Endodermal cell (in vitro differentiated cells): Measurements from ENCODE around the gene RNASEH2A. TPM values are rescaled to one million over a fixed set of nuclear protein-coding genes. Genes with fewer than 3 reads are reported as not detected.

Source experiments
- DNase-seq: peaks from one replicate; pipeline ENCODE4 v3.0.0-alpha.2; 2017
- H3K27ac ChIP-seq: 2 replicates; pipeline ENCODE4 v1.5.1; 2013; ENCODE audit warnings: mild to moderate bottlenecking, low read depth, low read length, moderate library complexity
- H3K27me3 ChIP-seq: 2 replicates; pipeline ENCODE4 v1.6.1; 2013; ENCODE audit warnings: mild to moderate bottlenecking, low read length, moderate library complexity; ENCODE audit not compliant: insufficient read depth, control insufficient read depth, poor library complexity, severe bottlenecking
- H3K36me3 ChIP-seq: 2 replicates; pipeline ENCODE4 v1.7.0; 2013; ENCODE audit warnings: mild to moderate bottlenecking, low read length, moderate library complexity; ENCODE audit not compliant: control insufficient read depth, insufficient read depth
- H3K4me1 ChIP-seq: one replicate; pipeline ENCODE4 v1.7.0; 2013; ENCODE audit warnings: low read length; ENCODE audit not compliant: control insufficient read depth, insufficient read depth
- H3K4me3 ChIP-seq: 2 replicates; pipeline ENCODE4 v1.5.1; 2013; ENCODE audit warnings: mild to moderate bottlenecking, low read length, moderate library complexity
- H3K9ac ChIP-seq: 2 replicates; pipeline ENCODE4 v1.6.1; 2013; ENCODE audit warnings: mild to moderate bottlenecking, low read length, moderate library complexity; ENCODE audit not compliant: poor library complexity, severe bottlenecking; ENCODE audit errors: extremely low read depth
- H3K9me3 ChIP-seq: 2 replicates; pipeline ENCODE4 v1.6.1; 2013; ENCODE audit warnings: mild to moderate bottlenecking, low read length, moderate library complexity; ENCODE audit not compliant: control insufficient read depth
- H3K27ac Mint-ChIP-seq: 2 replicates; pipeline ENCODE4 v1.8.0; 2020; ENCODE audit warnings: mixed read lengths
- H3K27me3 Mint-ChIP-seq: 2 replicates; pipeline ENCODE4 v1.8.0; 2021; ENCODE audit warnings: mild to moderate bottlenecking, mixed read lengths; ENCODE audit not compliant: insufficient read depth
- H3K36me3 Mint-ChIP-seq: 2 replicates; pipeline ENCODE4 v1.8.0; 2020; ENCODE audit warnings: low read depth, mixed read lengths
- H3K4me1 Mint-ChIP-seq: 2 replicates; pipeline ENCODE4 v1.8.0; 2020; ENCODE audit warnings: mixed read lengths
- H3K4me3 Mint-ChIP-seq: 2 replicates; pipeline ENCODE4 v1.8.0; 2020; ENCODE audit warnings: mild to moderate bottlenecking, moderate library complexity, mixed read lengths
- H3K9me3 Mint-ChIP-seq: 2 replicates; pipeline ENCODE4 v1.8.0; 2020; ENCODE audit warnings: mild to moderate bottlenecking, mixed read lengths
- CTCF ChIP-seq: fragments of 200-600 bp; sonication (generic); conservative IDR thresholded peaks from 2 replicates; pipeline ENCODE4 v1.5.0; 2021; ENCODE audit warnings: antibody characterized with exemption, mild to moderate bottlenecking
- WGBS, 2 experiments: methylation state at CpG; one replicate each; pipeline versions ENCODE4 v1.1.5 to v1.1.7; 2013; ENCODE audit warnings: missing lambda C conversion rate in 2 of 2, mixed read lengths in 1 of 2; ENCODE audit not compliant: insufficient coverage in 1 of 2, insufficient read length in 1 of 2; 5-methylcytosine and 5-hydroxymethylcytosine counted together
- total RNA-seq, 2 donors: library from RNA; stranded (reverse); fragmentation: NEBNext Ultra II Directional in 1 of 2; extraction: Animal tissue kit (Norgen Biotek cat#: 25700) in 1 of 2; gene quantifications; 2 replicates in 1 of 2; 3 replicates in 1 of 2; pipeline ENCODE4 v1.2.1, GENCODE V29; 2021

RNASEH2A gene
- total RNA-seq, 2 donors from 2014 or later, result 51.0 to 97.1 TPM

- Mint-ChIP-seq H3K27me3 (peaks cover 31% of the 10 kb centered on the region), H3K9me3 (no peaks in the 10 kb centered on the region), H3K36me3 (no peaks in the 10 kb centered on the region), H3K27ac (peak overlapping the region; percentile 35), H3K4me3 (peak overlapping the region; percentile 26), H3K4me1 (no peaks in the 10 kb centered on the region)
- TF ChIP-seq CTCF, result peak; percentile 100
- Histone ChIP-seq H3K27me3 (peaks cover 4% of the 10 kb centered on the region), H3K4me1 (no peaks in the 10 kb centered on the region), H3K4me3 (no peak overlapping the region), H3K36me3 (no peaks in the 10 kb centered on the region), H3K27ac (no peak overlapping the region), H3K9me3 (no peaks in the 10 kb centered on the region), H3K9ac (no peak overlapping the region)
- peak; percentile 98 for DNase-seq
- WGBS, 2 experiments, result 32 to 48% methylated on average over 35 to 69 of the region's 69 CpGs
These were observed 41.1 kb downstream of the RNASEH2A start for GRCh38 chr19:12847159-12848139.

GRCh38 chr19:12856653-12857052 lies 50.3 kb downstream of the RNASEH2A start:
- no peak for TF ChIP-seq CTCF
- Histone ChIP-seq H3K27ac (no peak overlapping the region), H3K36me3 (no peaks in the 10 kb centered on the region), H3K4me3 (no peak overlapping the region), H3K4me1 (no peaks in the 10 kb centered on the region), H3K9me3 (no peaks in the 10 kb centered on the region), H3K27me3 (no peaks in the 10 kb centered on the region), H3K9ac (no peak overlapping the region)
- Mint-ChIP-seq H3K36me3 (peaks cover 8% of the 10 kb centered on the region), H3K27ac (no peak overlapping the region), H3K27me3 (no peaks in the 10 kb centered on the region), H3K4me1 (no peaks in the 10 kb centered on the region), H3K9me3 (peaks cover 3% of the 10 kb centered on the region), H3K4me3 (no peak overlapping the region)
- no CpG with 5 or more reads among the region's 1 CpG for WGBS, 2 experiments
- no peak for DNase-seq

GRCh38 chr19:12858041-12858928 lies 51.9 kb downstream of the RNASEH2A start:
- TF ChIP-seq CTCF, result no peak
- no peaks in the 10 kb centered on the region for H3K27me3 ChIP-seq
- peaks cover 2% of the 10 kb centered on the region for H3K27me3 Mint-ChIP-seq
- H3K27ac ChIP-seq, result no peak overlapping the region
- H3K9me3 Mint-ChIP-seq, result peaks cover 3% of the 10 kb centered on the region
- H3K4me1 Mint-ChIP-seq, result no peaks in the 10 kb centered on the region
- peaks cover 8% of the 10 kb centered on the region for H3K36me3 Mint-ChIP-seq
- no peaks in the 10 kb centered on the region for H3K4me1 ChIP-seq
- no peak overlapping the region for H3K27ac Mint-ChIP-seq
- H3K4me3 Mint-ChIP-seq, result no peak overlapping the region
- no peak overlapping the region for H3K9ac ChIP-seq
- no peaks in the 10 kb centered on the region for H3K9me3 ChIP-seq
- 95 to 96% methylated on average over 24 to 35 of the region's 35 CpGs for WGBS, 2 experiments
- no peak overlapping the region for H3K4me3 ChIP-seq
- no peaks in the 10 kb centered on the region for H3K36me3 ChIP-seq
- no peak for DNase-seq
